NCI-H2196 (cell line): ENCODE measurements around the gene KCNAB1.
"Not testable (repeated sequence)": the region's sequence is repeated elsewhere in the genome, so short reads cannot be mapped to it uniquely, and the experiment has no call there.

Experiments used
- DNase-seq: peaks from one replicate; lab custom pipeline; 2025; ENCODE audit not compliant: unreplicated experiment; lab: John Stamatoyannopoulos, UW

KCNAB1 gene

DNA sequence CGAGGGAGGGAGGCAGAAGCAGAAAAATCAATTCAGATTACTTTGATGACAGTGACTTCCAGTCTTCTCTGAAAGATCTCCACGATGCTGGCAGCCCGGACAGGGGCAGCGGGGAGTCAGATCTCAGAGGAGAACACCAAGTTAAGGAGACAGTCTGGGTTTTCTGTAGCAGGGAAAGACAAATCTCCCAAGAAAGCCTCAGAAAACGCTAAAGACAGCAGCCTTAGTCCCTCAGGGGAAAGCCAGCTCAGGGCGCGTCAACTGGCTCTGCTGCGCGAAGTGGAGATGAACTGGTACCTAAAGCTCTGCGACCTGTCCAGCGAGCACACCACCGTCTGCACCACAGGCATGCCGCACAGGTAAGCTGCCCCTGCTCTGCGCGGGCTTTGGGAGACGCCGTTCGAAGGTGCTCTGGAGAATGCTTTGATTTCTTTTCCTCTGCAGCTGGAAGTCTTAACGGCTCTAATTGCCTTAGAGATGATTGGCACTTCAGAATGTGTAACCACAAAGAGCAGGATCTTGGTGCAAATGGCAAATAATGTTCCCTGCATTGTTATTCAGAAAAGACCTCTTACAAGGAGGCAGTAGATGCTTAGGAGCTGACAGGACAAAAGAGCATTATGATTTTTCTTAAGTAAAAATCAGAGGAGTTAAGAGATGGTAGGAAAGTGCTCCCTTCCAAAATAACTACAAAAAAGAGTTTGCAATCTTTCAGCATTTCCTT lies at the start of gene KCNAB1:
Gene KCNAB1, plus strand, starts transcription at position 51 of the 724 bp plus-strand sequence.
- no peak for DNase-seq

DNA sequence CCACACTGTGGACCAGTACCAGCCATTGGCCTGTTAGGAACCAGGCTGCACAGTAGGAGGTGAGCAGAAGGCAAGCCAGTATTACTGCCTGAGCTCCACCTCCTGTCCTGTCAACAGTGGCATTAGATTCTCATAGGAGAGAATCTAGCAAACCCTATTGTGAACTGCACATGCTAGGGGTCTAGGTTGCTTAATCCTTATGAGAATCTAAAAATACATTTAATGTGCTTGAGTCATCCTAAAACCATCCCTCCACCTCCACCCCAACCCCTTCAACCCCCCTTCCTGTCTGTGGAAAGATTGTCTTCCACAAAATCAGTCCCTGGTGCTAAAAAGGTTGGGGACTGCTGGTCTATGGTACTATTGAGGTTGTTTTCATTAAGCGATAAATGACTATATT lies 49.3 kb upstream of the KCNAB1 start:
- DNase-seq: no peak

DNA sequence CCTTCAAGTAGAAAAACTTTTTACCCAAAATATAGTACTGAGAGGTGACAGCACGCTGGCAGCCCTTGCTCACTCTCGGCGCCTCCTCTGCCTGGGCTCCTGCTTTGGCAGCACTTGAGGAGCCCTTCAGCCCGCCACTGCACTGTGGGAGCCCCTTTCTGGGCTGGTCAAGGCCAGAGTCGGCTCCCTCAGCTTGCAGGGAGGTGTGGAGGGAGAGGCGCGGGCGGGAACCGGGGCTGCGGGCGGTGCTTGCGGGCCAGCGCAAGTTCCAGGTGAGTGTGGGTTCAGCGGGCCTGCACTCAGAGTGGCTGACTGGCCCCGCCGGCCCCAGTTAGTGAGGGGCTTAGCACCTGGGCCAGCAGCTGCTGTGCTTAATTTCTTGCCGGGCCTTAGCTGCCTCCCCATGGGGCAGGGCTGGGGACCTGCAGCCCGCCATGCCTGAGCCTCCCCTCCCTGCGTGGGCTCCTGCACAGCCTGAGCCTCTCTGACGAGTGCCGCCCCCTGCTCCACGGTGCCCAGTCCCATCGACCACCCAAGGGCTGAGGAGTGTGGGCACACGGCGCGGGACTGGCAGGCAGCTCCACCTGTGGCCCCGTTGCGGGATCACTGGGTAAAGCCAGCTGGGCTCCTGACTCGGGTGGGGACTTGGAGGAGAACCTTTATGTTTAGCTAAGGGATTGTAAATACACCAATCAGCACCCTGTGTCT lies 47.3 kb upstream of the KCNAB1 start:
- not testable (repeated sequence) for DNase-seq

DNA sequence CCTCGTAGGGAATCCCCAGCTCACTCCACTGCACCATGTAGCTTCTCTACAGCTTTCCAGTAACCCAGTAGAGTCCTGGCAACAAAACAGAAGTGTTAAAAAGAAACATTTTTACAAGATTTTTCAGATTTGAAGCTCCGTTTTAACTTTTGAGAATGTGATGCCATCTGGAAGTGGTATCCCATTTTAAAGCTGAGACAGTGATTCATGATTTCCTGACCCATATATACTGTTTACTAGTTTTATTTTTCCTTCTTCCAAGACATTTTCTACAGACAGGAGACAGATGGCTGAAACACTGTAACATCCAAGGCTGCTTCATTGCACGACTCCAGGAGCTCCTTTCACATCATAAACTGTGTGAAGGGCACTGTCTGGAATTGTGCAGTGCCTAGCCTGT lies 30.3 kb upstream of the KCNAB1 start:
- no peak for DNase-seq

DNA sequence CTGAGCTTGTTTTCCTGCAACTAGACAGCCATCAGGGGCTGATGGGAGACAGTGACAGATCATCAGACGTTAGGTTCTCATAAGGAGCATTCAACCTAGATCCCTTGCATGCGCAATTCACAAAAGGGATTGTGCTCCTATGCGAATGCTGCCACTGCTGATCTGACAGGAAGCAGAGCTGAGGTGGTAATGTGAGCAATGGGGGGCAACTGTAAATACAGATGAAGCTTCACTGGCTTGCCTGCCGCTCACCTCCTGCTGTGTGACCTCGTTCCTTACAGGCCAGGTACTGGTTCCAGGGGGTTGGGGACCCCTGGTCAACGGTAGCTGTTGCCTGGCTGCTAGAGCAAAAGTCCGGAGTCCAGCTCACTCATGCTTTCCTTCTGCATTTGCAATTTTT lies 26.4 kb upstream of the KCNAB1 start:
- DNase-seq: no peak

DNA sequence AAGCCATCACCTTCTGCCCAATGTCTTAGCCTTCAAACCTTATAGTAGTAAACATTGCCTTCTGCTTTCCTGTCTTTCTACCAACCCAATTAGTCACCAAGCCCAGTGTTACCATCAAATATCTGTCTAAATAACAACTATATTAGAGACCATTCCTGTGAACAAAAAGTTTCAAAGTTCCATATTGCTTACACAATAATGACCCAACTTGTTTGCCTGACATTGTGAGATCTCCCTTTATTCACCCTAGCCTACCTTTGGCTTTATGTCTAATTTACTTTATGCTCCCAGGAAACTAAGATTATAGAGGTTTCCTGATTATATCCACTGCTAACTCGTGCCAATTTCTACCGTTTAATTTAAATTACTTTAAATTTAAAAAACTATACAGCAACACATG lies 26.0 kb upstream of the KCNAB1 start:
- no peak for DNase-seq

DNA sequence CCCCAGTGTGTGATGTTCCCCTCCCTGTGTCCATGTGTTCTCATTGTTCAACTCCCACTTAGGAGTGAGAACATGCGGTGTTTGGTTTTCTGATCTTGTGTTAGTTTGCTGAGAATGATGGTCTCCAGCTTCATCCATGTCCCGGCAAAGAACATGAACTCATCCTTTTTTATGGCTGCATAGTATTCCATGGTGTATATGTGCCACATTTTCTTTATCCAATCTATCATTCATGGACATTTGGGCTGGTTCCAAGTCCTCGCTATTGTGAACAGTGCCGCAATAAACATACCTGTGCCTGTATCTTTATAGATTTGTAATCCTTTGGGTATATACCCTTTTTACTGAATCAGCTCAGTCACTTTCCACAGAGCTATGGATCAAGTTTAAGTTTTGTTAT lies 24.7 kb upstream of the KCNAB1 start:
- not testable (repeated sequence) for DNase-seq

DNA sequence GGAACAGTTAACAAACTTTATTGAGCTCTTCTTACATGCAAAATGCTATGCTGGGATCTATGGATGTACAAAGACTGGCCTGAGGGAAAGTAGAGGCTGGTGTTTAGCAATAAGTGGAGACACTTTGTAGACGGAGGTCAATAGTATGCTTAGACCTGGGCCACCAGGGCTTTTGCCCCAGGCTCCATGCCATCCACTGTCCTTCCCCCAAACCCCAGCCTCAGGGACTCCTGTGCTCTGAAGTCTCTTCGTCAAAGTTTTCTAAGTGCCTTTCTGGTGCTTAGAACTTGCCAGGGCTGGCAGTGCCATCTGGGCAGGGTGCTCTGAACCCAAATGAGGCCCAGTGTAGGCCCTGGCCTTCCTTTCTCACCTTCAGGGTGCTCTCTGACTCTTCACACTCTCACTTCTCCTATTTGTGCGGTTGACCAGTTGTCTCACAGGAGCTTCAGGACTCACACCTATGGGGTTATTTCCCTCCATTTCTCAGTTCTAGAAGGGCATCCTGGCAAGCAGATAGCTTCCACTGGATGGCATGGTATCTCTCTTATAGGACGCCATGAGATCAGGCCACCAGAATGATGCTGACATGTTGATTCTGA lies 21.8 kb upstream of the KCNAB1 start:
- no peak for DNase-seq

DNA sequence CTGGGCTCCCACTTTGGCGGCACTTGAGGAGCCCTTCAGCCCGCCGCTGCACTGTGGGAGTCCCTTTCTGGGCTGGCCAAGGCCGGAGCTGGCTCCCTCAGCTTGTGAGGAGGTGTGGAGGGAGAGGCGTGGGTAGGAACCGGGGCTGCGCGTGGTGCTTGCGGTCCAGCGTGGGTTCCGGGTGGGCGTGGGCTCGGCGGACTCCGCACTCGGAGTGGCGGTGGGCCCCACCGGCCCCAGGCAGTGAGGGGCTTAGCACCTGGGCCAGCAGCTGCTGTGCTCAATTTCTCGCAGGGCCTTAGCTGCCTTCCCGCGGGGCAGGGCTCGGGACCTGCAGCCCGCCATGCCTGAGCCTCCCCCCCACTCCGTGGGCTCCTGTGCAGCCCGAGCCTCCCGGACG lies 21.0 kb upstream of the KCNAB1 start:
- not testable (repeated sequence) for DNase-seq

DNA sequence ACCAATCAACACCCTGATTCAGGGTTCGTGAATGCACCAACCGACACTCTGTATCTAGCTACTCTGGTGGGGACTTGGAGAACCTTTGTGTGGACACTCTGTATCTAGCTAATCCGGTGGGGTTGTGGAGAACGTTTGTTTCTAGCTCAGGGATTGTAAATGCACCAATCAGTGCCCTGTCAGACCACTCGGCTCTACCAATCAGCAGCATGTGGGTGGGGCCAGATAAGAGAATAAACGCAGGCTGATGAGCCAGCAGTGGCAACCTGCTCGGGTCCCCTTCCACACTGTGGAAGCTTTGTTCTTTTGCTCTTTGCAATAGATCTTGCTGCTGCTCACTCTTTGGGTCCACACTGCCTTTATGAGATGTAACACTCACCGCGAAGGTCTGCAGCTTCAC lies 20.4 kb upstream of the KCNAB1 start:
- DNase-seq: not testable (repeated sequence)

DNA sequence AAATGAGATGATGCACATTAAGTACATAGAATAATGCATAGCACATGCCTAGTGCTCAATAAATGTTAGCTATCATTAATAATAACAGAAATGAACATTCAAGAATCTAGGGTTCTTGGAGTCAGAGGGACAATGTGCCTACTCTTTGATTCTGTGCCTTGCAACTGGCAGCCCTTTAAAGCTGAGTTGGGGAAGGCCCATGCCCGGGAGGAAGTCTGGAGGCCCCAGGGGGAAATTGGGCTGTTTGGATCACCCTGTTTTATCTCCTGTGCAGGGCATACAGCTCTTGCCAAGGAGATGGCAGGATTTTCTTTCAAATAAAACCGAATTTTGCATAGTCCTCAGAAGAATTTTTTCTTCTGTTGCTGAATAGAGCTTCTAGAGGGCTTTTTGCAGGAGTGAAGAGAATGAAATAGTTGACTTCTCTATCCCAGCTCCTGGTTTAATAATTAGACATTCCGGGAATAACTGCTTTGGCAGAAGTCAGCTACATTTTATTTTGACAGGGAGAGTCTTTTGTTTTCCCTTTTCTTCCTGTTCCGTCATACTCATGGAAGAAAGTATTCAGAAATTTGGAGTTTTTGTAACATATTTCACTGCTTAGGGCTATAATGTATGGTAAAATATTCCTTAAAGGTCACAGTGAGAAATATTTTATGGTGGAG lies 18.0 kb upstream of the KCNAB1 start:
- DNase-seq: no peak

DNA sequence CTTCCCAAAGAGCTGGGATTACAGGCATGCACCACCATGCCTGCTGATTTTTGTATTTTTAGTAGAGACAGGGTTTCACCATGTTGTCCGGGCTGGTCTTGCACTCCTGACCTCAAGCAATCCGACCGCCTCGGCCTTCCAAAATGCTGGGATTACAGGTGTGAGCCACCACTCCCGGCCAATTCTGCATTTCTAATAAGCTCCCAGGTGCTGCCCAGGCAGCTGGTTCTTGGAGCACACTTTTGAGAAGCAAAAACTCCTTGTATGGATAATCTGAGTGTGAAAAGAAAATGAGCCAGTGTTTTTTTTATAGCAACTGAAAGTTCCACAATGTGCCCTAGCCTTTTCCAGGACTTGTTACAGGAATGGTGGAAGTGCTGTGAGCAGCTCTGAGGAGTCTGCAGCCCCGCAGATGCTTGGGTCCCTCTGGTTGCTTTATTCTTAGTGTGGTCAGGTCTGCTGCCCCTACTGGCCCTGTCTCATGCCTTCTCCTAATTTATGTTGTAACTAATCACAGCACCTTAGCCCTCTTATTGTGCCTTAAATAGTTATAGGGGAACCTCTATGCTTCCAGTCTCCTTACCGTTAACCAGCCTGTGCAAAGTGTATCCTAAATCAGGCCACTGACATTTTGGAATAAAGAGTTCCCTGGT lies 13.5 kb upstream of the KCNAB1 start:
- no peak for DNase-seq

DNA sequence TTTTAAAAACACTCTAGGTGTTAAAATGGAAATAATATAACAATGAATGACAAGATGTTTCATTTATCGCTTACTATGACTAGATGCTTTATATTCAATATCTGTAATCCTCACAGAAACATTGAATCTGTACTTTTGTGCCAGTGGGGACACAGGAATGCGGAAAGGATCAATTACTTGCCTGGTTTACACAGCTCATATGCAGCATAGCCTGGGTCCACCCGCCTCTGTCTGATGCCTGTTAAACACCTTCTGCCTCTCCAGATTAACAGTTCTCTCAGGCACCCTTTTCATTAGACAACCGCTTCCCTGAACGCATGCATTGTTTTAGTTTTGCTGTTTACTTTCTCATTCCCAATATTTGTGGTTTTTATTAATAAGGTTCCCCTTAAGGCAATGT lies 12.9 kb upstream of the KCNAB1 start:
- no peak for DNase-seq

DNA sequence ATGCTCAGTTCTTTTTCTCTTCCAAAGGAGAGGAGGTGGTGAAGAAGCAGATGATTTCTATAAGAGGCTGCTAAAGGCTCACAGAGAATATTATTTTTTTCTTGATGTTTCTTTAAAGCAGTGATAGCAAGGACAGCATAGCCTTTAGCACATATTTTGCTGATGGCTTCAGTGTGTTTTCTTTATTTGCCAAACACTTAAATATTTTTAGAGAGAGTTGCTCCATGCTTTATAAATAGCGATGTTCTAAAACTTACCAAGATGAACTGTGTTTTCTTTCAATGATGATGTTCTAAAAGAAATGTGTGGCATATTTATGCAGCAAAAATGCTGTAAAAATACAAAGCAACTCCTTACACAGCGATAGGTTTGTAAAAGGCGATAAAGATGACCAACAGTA lies 11.8 kb upstream of the KCNAB1 start:
- no peak for DNase-seq

DNA sequence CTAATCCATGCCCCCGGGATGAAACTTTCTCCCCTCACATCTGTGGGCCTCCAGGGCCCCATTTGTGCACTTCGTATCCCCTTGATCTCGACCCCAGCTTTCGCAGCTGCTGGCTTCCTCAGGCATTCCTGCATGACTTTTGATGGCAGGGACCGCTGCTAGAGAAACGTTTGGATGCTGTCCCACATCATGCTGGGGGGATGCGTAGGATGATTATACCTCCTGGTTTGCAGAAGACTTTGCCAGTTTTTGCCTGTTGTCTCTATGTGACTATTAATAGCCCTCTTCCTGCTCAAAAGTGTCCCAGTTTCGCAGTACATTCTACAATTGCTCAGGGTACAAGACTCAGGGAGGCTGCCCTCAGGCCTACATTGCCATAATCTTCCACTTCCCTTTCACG lies 10.4 kb upstream of the KCNAB1 start:
- DNase-seq: no peak

DNA sequence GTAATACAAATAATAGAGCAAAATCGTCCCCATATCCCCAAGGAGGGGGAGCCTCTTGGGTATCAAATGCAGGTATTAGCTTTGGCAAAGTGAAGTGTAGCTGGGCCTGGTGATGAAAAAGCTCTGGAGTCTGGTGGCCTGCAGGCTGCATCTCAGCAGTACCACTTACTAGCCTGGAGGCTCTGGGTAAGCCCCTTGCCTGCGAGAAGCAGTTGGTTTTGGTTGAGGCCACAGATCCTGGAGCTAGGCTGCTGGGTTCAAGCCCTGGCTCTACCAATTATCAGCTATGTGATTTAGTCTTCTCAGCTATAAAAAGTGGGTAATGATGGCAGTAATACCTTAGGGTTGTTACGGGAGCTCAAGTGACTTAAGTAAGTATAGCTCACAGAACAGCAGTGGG lies 6.1 kb downstream of the KCNAB1 start:
- DNase-seq: no peak

DNA sequence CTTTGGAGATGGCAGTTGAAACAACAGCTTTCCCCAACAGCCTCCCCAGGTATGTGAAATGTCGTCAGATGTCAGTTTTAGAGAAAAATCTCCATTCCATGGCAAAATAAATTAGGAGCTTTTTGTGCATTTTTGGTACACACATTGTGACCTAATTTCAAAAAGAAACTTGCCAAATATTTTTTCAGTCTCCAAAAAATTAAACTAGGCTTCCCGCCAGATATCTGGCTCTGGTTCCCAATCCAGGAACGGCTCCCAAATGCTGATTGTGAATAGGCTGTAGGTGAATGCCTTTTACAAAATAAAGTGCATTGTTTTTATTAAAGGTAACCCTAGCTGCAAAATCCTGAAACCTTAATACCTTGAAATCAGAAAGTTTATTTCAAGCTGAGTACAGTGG lies 10.9 kb downstream of the KCNAB1 start:
- DNase-seq: no peak

DNA sequence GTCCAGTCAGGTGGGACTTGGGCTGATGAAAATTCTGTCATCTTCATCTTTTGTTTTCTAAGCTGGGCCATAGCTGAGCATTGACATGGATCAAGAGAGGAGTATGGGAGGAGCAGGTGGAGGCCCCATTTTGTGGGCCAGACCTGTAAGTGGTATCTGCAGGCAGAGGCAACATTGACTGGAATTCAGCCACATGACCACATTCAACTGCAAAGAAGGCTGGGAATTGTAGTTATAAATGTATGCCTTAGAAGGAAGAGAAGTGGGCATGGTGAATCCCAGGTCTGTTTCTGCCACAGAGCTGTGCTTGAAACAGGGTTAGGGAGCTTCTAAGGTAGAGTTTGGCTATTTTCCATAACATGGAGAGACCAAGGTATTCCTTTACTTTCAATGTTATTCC lies 11.4 kb downstream of the KCNAB1 start:
- no peak for DNase-seq

DNA sequence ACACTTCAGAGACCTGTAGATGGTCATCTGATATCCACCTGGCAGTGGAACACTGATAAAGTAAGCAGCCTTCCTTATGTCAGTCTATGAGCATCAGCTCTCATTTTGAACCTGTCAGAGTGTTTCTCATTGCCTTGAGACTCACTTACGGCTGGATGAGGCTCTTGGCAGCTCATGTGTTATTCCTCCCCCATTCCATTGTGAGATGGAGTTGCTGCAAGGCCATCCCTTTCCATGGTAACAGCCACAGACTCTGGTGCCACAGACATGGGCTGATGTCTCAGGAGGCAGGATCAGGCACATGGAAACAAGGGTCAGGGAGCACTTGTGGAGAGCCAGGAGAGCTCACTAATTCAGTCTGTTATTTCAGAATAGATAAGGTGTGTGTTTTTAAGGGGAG lies 11.9 kb downstream of the KCNAB1 start:
- no peak for DNase-seq

DNA sequence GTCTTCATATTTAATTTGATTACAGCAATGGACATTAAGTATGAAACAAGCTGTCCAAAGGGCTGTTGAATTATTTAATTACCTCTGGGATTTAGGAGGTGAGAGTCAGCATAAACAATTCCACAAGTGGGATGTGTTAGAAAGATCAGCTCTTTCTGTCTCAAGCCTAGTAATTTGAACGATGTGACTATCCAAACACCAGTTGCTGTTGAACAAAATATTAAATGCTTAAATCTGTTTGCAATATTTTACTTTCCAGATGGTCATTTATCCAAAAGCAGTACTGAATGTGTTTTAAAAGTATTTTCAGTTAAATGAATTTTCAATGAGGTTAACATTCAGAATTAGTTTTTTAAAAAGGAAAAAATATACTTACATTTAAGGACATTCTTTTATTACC lies 12.7 kb downstream of the KCNAB1 start:
- DNase-seq: no peak

DNA sequence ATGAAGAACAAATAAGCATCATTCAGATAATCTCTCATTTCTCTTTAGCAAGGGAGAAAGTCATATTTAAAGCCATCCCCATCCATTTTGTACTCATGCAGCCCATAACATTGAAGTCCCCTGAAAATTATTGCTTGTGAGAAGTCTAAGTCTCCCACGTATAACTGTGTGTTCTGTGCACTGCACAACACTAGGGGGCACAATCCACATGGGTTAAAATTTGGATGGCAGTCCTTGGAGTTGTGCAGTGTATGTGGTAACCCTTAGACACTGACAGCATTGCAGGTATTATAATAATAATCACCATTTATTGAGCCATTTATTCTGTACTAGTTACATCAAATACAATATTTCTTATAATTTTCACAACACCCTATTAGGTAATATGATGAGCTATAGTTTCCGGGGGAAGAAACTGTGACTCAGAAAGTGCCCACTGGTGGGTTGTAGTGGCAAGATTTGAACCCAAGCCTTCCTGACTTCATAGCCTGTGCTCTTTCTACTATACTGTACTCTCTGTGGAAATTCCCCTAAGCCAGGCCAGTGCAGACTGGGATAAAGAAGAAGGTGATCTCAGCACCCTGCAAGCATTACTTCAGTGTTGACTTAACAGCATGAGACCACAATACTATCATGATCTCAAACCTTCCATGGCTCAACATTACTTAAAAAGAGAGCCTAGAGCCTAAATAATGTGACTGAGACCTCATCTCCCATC lies 15.7 kb downstream of the KCNAB1 start:
- DNase-seq: no peak
